Smooth muscle cell (in vitro differentiated cells): Measurements from ENCODE around the gene SEC31A. TPM values are rescaled to one million over a fixed set of nuclear protein-coding genes. Genes with fewer than 3 reads are reported as not detected.
A peak's percentile ranks its signal among the peaks of the same experiment; 100 is the strongest.
"Not testable (repeated sequence)": the region's sequence is repeated elsewhere in the genome, so short reads cannot be mapped to it uniquely, and the experiment has no call there.

Experiments
- DNase-seq: peaks from one replicate; lab custom pipeline; 2025; ENCODE audit not compliant: unreplicated experiment; lab: John Stamatoyannopoulos, UW
- H2AFZ ChIP-seq: fragments of 200-600 bp; sonication (generic); 2 replicates; pipeline ENCODE4 v1.6.0; 2016; ENCODE audit warnings: antibody characterized with exemption, low read depth, mild to moderate bottlenecking
- H3F3A ChIP-seq: fragments of 200-600 bp; sonication (generic); 2 replicates; pipeline ENCODE4 v1.6.0; 2017; ENCODE audit warnings: antibody characterized with exemption, low read depth
- H3K27ac ChIP-seq: fragments of 200-600 bp; sonication (generic); 2 replicates; pipeline ENCODE4 v1.5.1; 2016; ENCODE audit warnings: low read depth, mild to moderate bottlenecking
- H3K27me3 ChIP-seq: fragments of 200-600 bp; sonication (generic); 2 replicates; pipeline ENCODE4 v1.6.1; 2016; ENCODE audit warnings: low read depth, mild to moderate bottlenecking
- H3K36me3 ChIP-seq: fragments of 200-600 bp; sonication (generic); 2 replicates; pipeline ENCODE4 v1.5.1; 2016; ENCODE audit warnings: low read depth
- H3K4me1 ChIP-seq: fragments of 200-600 bp; sonication (generic); 2 replicates; pipeline ENCODE4 v1.5.1; 2016; ENCODE audit warnings: low read depth
- H3K4me2 ChIP-seq: fragments of 200-600 bp; sonication (generic); 2 replicates; pipeline ENCODE4 v1.6.0; 2016; ENCODE audit warnings: mild to moderate bottlenecking
- H3K4me3 ChIP-seq: fragments of 200-600 bp; sonication (generic); 2 replicates; pipeline ENCODE4 v1.5.1; 2016; ENCODE audit warnings: mild to moderate bottlenecking
- H3K79me2 ChIP-seq: fragments of 200-600 bp; sonication (generic); 2 replicates; pipeline ENCODE4 v1.6.0; 2016; ENCODE audit warnings: low read depth, mild to moderate bottlenecking
- H3K9ac ChIP-seq: fragments of 200-600 bp; sonication (generic); 2 replicates; pipeline ENCODE4 v1.6.0; 2016; ENCODE audit warnings: low read depth
- H3K9me3 ChIP-seq: fragments of 200-600 bp; sonication (generic); replicated peaks from 2 replicates; pipeline ENCODE4 v1.5.1; 2016; ENCODE audit warnings: low read depth
- H4K20me1 ChIP-seq: fragments of 200-600 bp; sonication (generic); 2 replicates; pipeline ENCODE4 v1.6.0; 2016; ENCODE audit warnings: low read depth
- CTCF ChIP-seq: fragments of 200-600 bp; sonication (generic); IDR thresholded peaks from 2 replicates; pipeline ENCODE4 v1.5.1; 2017; ENCODE audit warnings: borderline replicate concordance, mild to moderate bottlenecking, antibody characterized with exemption; ENCODE audit not compliant: insufficient read depth, poor library complexity, severe bottlenecking
- WGBS: methylation state at CpG from one replicate; pipeline ENCODE4 v1.1.7; 2016; ENCODE audit warnings: low lambda C conversion rate; 5-methylcytosine and 5-hydroxymethylcytosine counted together
- polyA plus RNA-seq: library from polyadenylated mRNA; unstranded; fragments of >200 nt; fragmentation: Nextera tagmentation; extraction: Ambion mirVana; gene quantifications from 2 replicates; pipeline ENCODE4 v1.2.1, GENCODE V29; 2016
- total RNA-seq: library from RNA; depleted of rRNA; stranded (reverse); fragments of >200 nt; gene quantifications from 2 replicates; pipeline ENCODE4 v1.2.3, GENCODE V29; 2014

SEC31A gene
- total and polyA plus RNA-seq, 2 experiments from 2014 or later = 315 to 490 TPM

GRCh38 chr4:82866706-82867385, 24.1 kb downstream of the SEC31A start:
- no peaks in the 10 kb centered on the region for H3K9me3 ChIP-seq
- peaks cover 66% of the 10 kb centered on the region for H3K36me3 ChIP-seq
- peaks cover 100% of the 10 kb centered on the region for H4K20me1 ChIP-seq
- no peak overlapping the region for H3K4me3 ChIP-seq
- peak overlapping the region; percentile 52 for H3K4me2 ChIP-seq
- peak overlapping the region; percentile 86 for H3K27ac ChIP-seq
- DNase-seq = no peak
- no peaks in the 10 kb centered on the region for H3K27me3 ChIP-seq
- H3K79me2 ChIP-seq = peaks cover 96% of the 10 kb centered on the region
- no peak for TF ChIP-seq CTCF
- no peak overlapping the region for H2AFZ ChIP-seq
- H3K9ac ChIP-seq = no peak overlapping the region
- H3K4me1 ChIP-seq = no peaks in the 10 kb centered on the region
- H3F3A ChIP-seq = peaks cover 30% of the 10 kb centered on the region
- WGBS = 90% methylated on average over 8 of the region's 8 CpGs

GRCh38 chr4:82866033-82866432, 24.9 kb downstream of the SEC31A start:
- H3K9ac ChIP-seq, H3K4me3 ChIP-seq, H2AFZ ChIP-seq, H3K27me3 ChIP-seq, DNase-seq, H3K4me1 ChIP-seq, H3K9me3 ChIP-seq: not testable (repeated sequence)
- H3F3A ChIP-seq = peaks cover 26% of the 10 kb centered on the region
- 54% methylated on average over 6 of the region's 6 CpGs for WGBS
- peaks cover 94% of the 10 kb centered on the region for H3K79me2 ChIP-seq
- peaks cover 64% of the 10 kb centered on the region for H3K36me3 ChIP-seq
- peak overlapping the region; percentile 52 for H3K4me2 ChIP-seq
- peak overlapping the region; percentile 86 for H3K27ac ChIP-seq
- H4K20me1 ChIP-seq = peaks cover 100% of the 10 kb centered on the region

GRCh38 chr4:82865592-82865991, 25.4 kb downstream of the SEC31A start:
- H3K4me3 ChIP-seq = no peak overlapping the region
- peaks cover 94% of the 10 kb centered on the region for H3K79me2 ChIP-seq
- no peaks in the 10 kb centered on the region for H3K27me3 ChIP-seq
- peaks cover 22% of the 10 kb centered on the region for H3F3A ChIP-seq
- no peak for TF ChIP-seq CTCF
- 38% methylated on average over 1 of the region's 1 CpG for WGBS
- no peaks in the 10 kb centered on the region for H3K9me3 ChIP-seq
- H4K20me1 ChIP-seq = peaks cover 100% of the 10 kb centered on the region
- DNase-seq = no peak
- no peak overlapping the region for H3K9ac ChIP-seq
- H3K4me2 ChIP-seq = peak overlapping the region; percentile 52
- H3K4me1 ChIP-seq = no peaks in the 10 kb centered on the region
- peak overlapping the region; percentile 86 for H3K27ac ChIP-seq
- no peak overlapping the region for H2AFZ ChIP-seq
- peaks cover 60% of the 10 kb centered on the region for H3K36me3 ChIP-seq

GRCh38 chr4:82864336-82864979, 26.5 kb downstream of the SEC31A start:
- WGBS = 95% methylated on average over 6 of the region's 6 CpGs
- H3K4me1 ChIP-seq = no peaks in the 10 kb centered on the region
- peaks cover 94% of the 10 kb centered on the region for H3K79me2 ChIP-seq
- H2AFZ ChIP-seq = no peak overlapping the region
- no peak for TF ChIP-seq CTCF
- H3K4me3 ChIP-seq = no peak overlapping the region
- DNase-seq = no peak
- H3K27ac ChIP-seq = peak overlapping the region; percentile 86
- H3K9ac ChIP-seq = no peak overlapping the region
- peaks cover 20% of the 10 kb centered on the region for H3F3A ChIP-seq
- H3K36me3 ChIP-seq = peaks cover 56% of the 10 kb centered on the region
- H3K27me3 ChIP-seq = no peaks in the 10 kb centered on the region
- peaks cover 100% of the 10 kb centered on the region for H4K20me1 ChIP-seq
- H3K9me3 ChIP-seq = no peaks in the 10 kb centered on the region
- H3K4me2 ChIP-seq = no peak overlapping the region
